ENCODE results near the gene ZNF692.

Gene ZNF692

DNA sequence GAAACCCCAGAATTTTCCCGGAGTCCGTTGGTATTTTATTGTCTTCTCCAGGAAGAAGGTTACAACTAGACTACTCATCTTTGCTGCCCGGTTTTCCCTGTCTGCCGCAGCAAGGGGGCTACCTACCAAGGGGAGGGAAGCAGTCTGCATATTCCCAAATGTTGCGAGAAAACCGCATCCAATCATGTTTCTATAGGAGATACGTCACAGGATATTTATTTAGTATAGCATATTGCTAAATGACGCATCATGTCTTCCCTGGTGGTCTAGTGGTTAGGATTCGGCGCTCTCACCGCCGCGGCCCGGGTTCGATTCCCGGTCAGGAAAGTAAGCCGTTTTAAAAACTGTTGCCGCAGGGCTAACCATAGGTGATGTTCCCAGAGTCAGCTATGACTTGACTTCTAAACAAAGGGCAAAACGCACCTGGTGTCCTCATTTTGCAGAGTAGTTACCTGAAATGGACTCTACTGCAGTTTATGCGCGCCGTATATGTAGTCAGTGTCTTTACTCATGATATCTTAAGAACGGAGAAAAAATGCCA, 15.2 kb upstream of the ZNF692 start:
- DNase-seq (ENCODE audit: low read depth): no peak
- peak overlapping the region; percentile 63 for H3K4me3 ChIP-seq (ENCODE audit: low read length)
- TF ChIP-seq, protein P1, sequence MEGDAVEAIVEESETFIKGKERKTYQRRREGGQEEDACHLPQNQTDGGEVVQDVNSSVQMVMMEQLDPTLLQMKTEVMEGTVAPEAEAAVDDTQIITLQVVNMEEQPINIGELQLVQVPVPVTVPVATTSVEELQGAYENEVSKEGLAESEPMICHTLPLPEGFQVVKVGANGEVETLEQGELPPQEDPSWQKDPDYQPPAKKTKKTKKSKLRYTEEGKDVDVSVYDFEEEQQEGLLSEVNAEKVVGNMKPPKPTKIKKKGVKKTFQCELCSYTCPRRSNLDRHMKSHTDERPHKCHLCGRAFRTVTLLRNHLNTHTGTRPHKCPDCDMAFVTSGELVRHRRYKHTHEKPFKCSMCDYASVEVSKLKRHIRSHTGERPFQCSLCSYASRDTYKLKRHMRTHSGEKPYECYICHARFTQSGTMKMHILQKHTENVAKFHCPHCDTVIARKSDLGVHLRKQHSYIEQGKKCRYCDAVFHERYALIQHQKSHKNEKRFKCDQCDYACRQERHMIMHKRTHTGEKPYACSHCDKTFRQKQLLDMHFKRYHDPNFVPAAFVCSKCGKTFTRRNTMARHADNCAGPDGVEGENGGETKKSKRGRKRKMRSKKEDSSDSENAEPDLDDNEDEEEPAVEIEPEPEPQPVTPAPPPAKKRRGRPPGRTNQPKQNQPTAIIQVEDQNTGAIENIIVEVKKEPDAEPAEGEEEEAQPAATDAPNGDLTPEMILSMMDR (conservative IDR thresholded peaks at IDR 0.05; ENCODE audit: low read depth, low read length): no peak

DNA sequence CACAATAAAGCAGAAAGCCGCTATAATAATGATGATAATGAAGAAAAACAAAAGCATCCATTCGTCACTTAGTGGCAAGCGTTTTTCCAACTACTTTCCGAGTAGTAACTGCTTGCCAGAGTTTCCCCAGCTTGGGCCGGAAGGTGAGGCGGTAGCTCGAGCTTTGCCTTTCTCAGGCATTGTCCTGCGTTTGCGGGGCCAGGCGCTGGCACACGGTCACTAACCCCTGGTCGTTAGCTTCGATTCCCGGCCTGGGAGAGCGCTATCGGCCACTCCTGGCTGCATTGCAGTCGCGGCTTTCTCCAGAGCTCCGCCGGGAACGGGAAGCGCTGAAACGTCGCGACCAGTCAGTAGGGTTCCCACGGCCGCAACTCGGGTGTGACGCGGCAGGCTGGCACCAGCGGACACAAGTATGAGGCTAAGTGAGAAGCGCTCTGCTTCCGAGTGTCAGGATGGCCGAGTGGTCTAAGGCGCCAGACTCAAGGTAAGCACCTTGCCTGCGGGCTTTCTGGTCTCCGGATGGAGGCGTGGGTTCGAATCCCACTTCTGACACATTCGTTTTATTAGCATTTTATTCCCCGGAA, 14.6 kb upstream of the ZNF692 start:
- DNase-seq (ENCODE audit: low read depth): peak; percentile 78
- H3K4me3 ChIP-seq (ENCODE audit: low read length): peak overlapping the region; percentile 63
- TF ChIP-seq, protein P1 (conservative IDR thresholded peaks at IDR 0.05; ENCODE audit: low read depth, low read length): peak; percentile 0

DNA sequence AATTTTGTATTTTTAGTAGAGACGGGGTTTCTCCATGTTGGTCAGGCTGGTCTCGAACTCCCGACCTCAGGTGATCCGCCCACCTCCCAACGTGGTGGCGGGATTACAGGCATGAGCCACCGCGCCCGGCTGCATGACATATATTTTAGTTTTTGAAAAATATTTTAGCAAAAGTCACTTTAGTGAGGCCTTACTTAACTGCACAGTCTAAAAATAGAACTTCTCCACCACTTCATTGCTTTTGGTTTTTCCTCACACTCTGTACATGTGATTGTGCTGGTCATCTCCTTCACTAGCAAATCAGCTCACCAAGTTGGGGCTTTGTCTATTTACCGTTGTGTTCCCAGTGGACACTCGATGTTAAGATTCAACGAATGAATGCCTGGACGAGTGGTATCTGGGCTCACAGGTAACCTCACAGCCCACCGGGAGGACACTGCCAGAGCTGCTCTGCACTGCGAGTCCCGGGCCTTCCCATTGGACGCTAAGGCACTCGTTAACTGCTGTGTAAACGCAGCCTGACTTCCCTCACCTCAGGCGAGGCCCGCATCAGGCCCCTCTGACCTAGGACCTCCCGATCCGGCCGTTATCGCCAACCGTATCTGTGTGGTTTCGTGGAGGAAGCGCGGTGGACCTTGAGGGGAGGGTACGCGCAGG, 14.0 kb upstream of the ZNF692 start:
- H3K4me3 ChIP-seq (ENCODE audit: low read length): peak overlapping the region; percentile 63
- DNase-seq (ENCODE audit: low read depth): peak; percentile 28
- TF ChIP-seq, protein P1 (conservative IDR thresholded peaks at IDR 0.05; ENCODE audit: low read depth, low read length): no peak

DNA sequence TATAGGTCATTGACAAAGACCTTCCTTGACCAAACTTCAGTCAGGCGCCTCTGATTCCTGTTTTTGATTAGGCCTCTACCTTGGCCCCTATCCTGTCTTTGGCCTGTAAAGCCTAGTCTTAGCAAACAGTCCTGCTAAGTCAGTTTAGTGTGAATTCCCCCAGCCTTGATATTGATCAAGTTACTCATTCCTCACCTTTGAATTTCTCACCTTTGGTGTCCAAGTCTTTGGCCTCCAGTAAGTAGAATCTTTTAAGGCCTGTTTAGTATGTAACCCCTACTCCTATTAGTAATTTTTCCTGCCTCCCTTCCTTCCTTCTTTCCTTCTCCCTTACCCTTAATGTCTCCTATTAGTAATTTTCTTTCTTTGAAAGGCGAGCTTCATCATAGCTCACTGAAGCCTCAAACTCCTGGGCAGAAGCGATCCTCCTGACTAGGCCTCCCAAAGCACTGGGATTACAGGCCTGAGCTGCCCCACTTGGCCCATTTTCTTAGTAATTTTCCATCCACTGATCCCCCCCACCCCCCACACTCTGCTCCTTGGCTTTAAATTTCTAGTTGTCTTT, 13.0 kb upstream of the ZNF692 start:
- peak overlapping the region; percentile 63 for H3K4me3 ChIP-seq (ENCODE audit: low read length)
- DNase-seq (ENCODE audit: low read depth): no peak
- TF ChIP-seq, protein P1 (conservative IDR thresholded peaks at IDR 0.05; ENCODE audit: low read depth, low read length): no peak

DNA sequence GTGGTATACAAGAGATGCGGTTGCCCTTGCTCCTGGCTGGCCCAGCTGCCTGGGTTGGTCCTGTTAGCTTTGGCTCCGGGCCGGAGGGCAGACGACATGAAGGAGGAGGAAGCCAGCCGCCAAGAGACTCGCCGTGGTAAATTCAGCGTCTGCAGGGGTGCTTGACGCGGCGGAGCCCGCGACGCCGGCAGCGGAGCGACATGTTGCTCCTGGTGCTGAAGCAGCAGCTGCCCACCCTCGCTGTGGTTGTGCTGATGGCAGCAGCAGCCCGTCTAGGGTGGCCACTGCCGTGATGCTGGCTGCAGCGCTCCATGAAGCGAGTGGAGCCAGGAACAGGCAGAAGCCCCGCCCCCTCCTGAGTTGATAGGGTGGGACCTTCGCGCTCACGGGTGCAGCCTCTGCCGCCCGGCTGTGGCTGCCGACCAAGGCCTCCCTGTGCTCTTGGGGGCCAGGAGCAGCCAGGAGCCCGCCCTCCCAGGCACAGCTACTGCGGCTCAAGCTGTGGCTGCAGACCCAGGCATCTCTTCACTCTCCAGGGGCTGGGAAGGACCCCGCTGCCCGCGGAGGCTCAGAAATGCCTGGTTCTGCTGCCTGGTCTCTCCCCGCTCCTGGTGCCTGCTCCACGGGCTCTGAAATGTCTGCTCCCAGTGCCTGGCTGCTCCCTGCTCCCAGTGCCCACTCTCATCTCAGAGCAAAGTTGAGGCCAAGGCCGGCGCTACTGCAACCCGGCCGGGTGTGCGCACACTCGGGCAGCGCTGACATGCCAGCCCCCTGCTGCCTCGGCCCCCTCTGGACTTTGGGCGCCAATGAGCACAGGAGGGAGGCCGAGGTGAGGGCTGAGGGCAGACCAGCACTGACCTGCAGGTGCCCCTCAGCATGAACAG, 4.4 kb upstream of the ZNF692 start:
- DNase-seq (ENCODE audit: low read depth): peak; percentile 44
- H3K4me3 ChIP-seq (ENCODE audit: low read length): peak overlapping the region; percentile 63
- TF ChIP-seq, protein P1 (conservative IDR thresholded peaks at IDR 0.05; ENCODE audit: low read depth, low read length): no peak

DNA sequence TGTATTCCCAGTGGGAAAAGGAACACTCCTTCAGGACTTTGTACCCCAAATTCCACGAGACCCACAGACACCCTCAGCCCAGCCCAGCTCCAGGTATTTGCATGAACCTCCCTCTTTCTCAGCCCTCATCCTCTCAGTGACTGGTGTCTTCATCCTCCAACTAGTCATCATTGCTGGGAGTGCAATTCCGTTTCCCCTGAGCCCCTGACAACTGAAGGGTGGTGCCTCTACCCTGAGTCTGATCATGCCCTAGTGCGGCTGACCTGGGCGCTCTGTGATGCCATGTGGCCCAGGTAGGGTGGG, 3.8 kb upstream of the ZNF692 start:
- DNase-seq (ENCODE audit: low read depth): no peak
- peak overlapping the region; percentile 63 for H3K4me3 ChIP-seq (ENCODE audit: low read length)

More for the DNA sequence above, 3.8 kb upstream of the ZNF692 start:
- TF ChIP-seq, protein P1 (conservative IDR thresholded peaks at IDR 0.05; ENCODE audit: low read depth, low read length): no peak

Data from retinal pigment epithelial cell (primary cell).